ENCODE measurements around the gene RORC. TPM values are rescaled to one million over a fixed set of nuclear protein-coding genes. Genes with fewer than 3 reads are reported as not detected.
A peak's percentile ranks its signal among the peaks of the same experiment; 100 is the strongest.
"Not testable (repeated sequence)": the region's sequence is repeated elsewhere in the genome, so short reads cannot be mapped to it uniquely, and the experiment has no call there.

RORC gene
- total RNA-seq = 1 to 10 TPM; 1.1 to 5.1 (median 3.7) TPM

- Mint-ChIP-seq H3K36me3 (ENCODE audit: insufficient read depth) (no peaks in the 10 kb centered on the region), H3K4me1 (ENCODE audit: low read depth) (peaks cover 77% of the 10 kb centered on the region), H3K9me3 (no peaks in the 10 kb centered on the region), H3K4me3 (peak within 1 kb of the TSS; percentile 17), H3K27me3 (ENCODE audit: low read depth) (no peaks in the 10 kb centered on the region)
- ATAC-seq (no peak), DNase-seq (no peak)
Observed at GRCh38 chr1:151831605-151832004, at the start of gene RORC. RORC (minus strand) TSS chr1:151831802; CDS start chr1:151831764, 38 bp downstream.

GRCh38 chr1:151875419-151876097 lies 44.0 kb upstream of the RORC start:
- no peaks in the 10 kb centered on the region for H3K9me3 Mint-ChIP-seq
- peaks cover 37% of the 10 kb centered on the region for H3K36me3 Mint-ChIP-seq (ENCODE audit: insufficient read depth)
- H3K4me3 Mint-ChIP-seq = no peak overlapping the region
- peaks cover 11% of the 10 kb centered on the region for H3K4me1 Mint-ChIP-seq (ENCODE audit: low read depth)
- no peaks in the 10 kb centered on the region for H3K27me3 Mint-ChIP-seq (ENCODE audit: low read depth)
- ATAC-seq (no peak), DNase-seq (no peak)

DNA sequence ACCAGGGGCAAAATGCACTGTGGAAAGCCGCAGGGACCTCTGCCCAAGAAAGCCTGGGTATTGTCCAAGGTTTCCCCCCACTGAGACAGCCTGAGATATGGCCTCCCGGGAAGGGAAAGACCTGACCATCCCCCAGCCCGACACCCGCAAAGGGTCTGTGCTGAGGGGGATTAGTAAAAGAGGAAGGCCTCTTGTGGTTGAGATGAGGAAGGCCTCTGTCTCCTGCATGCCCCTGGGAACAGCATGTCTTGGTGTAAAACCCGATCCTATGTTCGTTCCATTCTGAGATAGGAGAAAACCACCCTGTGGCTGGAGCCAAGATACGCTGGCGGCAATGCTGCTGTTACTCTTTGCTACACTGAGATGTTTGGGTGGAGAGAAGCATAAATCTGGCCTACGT lies 41.2 kb upstream of the RORC start:
- not testable (repeated sequence) for H3K4me3 Mint-ChIP-seq; ATAC-seq; H3K27me3 Mint-ChIP-seq (ENCODE audit: low read depth); H3K9me3 Mint-ChIP-seq; DNase-seq
- H3K36me3 Mint-ChIP-seq (ENCODE audit: insufficient read depth) = peaks cover 30% of the 10 kb centered on the region
- H3K4me1 Mint-ChIP-seq (ENCODE audit: low read depth) = peaks cover 14% of the 10 kb centered on the region

- Mint-ChIP-seq H3K9me3 (no peaks in the 10 kb centered on the region), H3K36me3 (ENCODE audit: insufficient read depth) (peaks cover 23% of the 10 kb centered on the region), H3K27me3 (ENCODE audit: low read depth) (no peaks in the 10 kb centered on the region), H3K4me3 (no peak overlapping the region), H3K4me1 (ENCODE audit: low read depth) (peaks cover 14% of the 10 kb centered on the region)
- no peak for ATAC-seq
- no peak for DNase-seq
Observed at GRCh38 chr1:151871284-151872030, 39.9 kb upstream of the RORC start.

- no peaks in the 10 kb centered on the region for H3K9me3 Mint-ChIP-seq
- H3K4me3 Mint-ChIP-seq = no peak overlapping the region
- H3K4me1 Mint-ChIP-seq (ENCODE audit: low read depth) = peaks cover 3% of the 10 kb centered on the region
- ATAC-seq = no peak
- DNase-seq = no peak
- H3K27me3 Mint-ChIP-seq (ENCODE audit: low read depth) = no peaks in the 10 kb centered on the region
- H3K36me3 Mint-ChIP-seq (ENCODE audit: insufficient read depth) = peaks cover 8% of the 10 kb centered on the region
Observed at GRCh38 chr1:151868486-151868885, 36.9 kb upstream of the RORC start.

DNA sequence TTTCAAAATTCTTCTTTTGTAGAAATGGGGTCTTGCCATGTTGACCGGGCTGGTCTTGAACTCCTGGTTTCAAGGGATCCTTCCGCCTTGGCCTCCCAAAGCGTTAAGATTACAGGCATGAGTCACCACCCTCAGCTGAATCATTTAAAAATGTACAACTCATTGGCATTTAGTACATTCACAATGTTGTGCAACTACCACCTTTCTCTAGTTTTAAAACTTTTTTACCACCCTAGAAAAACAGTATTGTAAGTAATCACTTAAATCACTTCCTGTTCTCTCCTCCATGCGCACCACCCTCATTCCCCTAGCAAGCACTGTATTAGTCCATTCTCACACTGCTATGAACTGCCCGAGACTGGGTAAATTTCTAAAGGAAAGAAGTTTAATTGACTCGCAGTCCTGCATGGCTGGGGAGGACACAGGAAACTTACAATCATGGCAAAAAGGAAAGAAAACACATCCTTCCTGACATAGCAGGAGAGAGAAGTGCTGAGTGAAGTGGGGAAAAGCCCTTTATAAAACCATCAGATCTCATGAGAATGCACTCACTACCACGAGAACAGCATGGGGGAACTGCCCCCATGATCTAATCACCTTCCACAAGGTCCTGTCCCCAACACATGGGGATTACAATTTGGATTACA lies 36.3 kb upstream of the RORC start:
- peaks cover 3% of the 10 kb centered on the region for H3K4me1 Mint-ChIP-seq (ENCODE audit: low read depth)
- ATAC-seq (peak; percentile 27 to 48), DNase-seq (no peak)
- H3K4me3 Mint-ChIP-seq = no peak overlapping the region
- H3K9me3 Mint-ChIP-seq = no peaks in the 10 kb centered on the region
- no peaks in the 10 kb centered on the region for H3K27me3 Mint-ChIP-seq (ENCODE audit: low read depth)
- peaks cover 3% of the 10 kb centered on the region for H3K36me3 Mint-ChIP-seq (ENCODE audit: insufficient read depth)

GRCh38 chr1:151867321-151867720 lies 35.7 kb upstream of the RORC start:
- no peak overlapping the region for H3K4me3 Mint-ChIP-seq
- no peak for DNase-seq
- no peak for ATAC-seq
- peaks cover 3% of the 10 kb centered on the region for H3K4me1 Mint-ChIP-seq (ENCODE audit: low read depth)
- peaks cover 2% of the 10 kb centered on the region for H3K36me3 Mint-ChIP-seq (ENCODE audit: insufficient read depth)
- H3K9me3 Mint-ChIP-seq = no peaks in the 10 kb centered on the region
- H3K27me3 Mint-ChIP-seq (ENCODE audit: low read depth) = no peaks in the 10 kb centered on the region

DNA sequence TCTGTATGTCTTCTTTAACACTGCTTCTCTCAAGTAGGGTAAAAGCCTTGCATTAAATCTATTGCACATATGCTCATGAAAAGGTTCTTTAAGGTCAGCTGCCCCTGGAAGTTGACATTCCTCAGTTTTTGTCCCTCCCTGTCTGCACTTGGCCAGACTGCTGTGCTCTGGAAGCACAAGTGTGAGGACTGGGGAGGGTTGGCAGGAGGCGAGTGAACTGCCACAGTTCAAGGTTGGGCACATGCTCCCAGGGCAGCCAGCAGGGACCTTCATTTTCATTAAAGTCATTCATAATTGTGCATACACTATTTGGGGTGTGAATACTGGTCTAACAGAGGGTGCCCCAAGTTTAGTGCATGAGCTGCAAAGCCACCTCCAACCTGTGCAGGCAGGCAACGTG lies 32.8 kb upstream of the RORC start:
- no peaks in the 10 kb centered on the region for H3K27me3 Mint-ChIP-seq (ENCODE audit: low read depth)
- H3K4me3 Mint-ChIP-seq = no peak overlapping the region
- DNase-seq (no peak), ATAC-seq (no peak)
- H3K9me3 Mint-ChIP-seq = no peaks in the 10 kb centered on the region
- H3K4me1 Mint-ChIP-seq (ENCODE audit: low read depth) = peaks cover 3% of the 10 kb centered on the region
- no peaks in the 10 kb centered on the region for H3K36me3 Mint-ChIP-seq (ENCODE audit: insufficient read depth)

- ATAC-seq = no peak
- Mint-ChIP-seq H3K4me3 (no peak overlapping the region), H3K4me1 (ENCODE audit: low read depth) (no peaks in the 10 kb centered on the region), H3K36me3 (ENCODE audit: insufficient read depth) (no peaks in the 10 kb centered on the region), H3K9me3 (no peaks in the 10 kb centered on the region), H3K27me3 (ENCODE audit: low read depth) (no peaks in the 10 kb centered on the region)
- DNase-seq = no peak
Observed at GRCh38 chr1:151862604-151863003, 31.0 kb upstream of the RORC start.

DNA sequence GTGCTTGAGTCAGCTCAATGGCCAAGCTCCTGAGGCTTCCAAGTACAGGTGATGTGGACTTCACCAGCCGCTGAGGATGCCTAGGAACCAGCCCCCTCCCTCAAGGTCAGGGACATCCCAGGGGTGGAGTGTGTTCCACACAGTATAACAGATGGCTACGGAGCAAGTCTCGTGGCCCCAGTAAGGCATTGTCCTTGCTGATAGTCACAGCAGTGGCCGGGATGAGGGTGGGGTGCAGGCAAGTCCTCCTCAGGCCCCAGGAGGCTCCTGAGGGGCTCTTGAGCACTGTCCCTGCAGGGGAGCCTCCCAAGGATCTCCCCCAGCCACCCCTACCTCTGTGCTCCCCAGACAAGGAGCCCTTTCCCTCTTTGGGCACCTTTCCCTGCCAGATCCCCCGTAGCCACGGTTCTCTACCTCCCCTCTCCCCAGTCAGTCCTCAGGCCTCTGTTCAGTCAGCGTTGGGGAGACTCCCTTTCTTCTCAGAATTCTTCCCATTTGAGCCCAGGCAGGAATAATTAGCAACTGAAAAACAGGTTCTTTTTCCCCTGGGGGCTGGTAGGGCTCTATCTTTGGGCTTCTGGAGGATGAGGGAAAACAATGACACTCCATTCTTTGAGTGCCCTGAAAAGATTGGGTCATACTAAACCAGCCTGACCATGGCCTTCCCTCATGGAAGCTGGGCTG lies 29.0 kb upstream of the RORC start:
- Mint-ChIP-seq H3K4me3 (no peak overlapping the region), H3K36me3 (ENCODE audit: insufficient read depth) (no peaks in the 10 kb centered on the region), H3K27me3 (ENCODE audit: low read depth) (no peaks in the 10 kb centered on the region), H3K9me3 (no peaks in the 10 kb centered on the region), H3K4me1 (ENCODE audit: low read depth) (no peaks in the 10 kb centered on the region)
- ATAC-seq = no peak
- DNase-seq = no peak

DNA sequence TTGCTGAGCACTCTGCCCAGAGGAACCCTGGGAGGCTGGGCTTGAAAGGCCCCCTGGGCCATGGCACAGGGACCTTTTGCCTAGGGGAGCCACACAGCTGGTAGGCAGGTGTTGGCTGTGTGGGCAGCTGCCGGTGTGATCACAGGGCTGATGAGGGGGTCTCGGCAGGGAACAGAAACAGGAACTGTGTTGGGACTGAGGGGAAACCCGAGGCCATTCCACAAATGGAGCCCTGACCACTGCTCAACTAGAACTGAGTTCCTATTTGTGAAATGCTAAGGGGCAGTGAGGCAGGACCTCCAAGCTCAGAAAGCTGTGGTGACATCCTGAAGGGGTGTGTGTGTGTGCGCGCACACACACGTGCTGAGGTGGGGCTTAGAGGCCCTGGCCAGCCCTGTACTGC lies 28.3 kb upstream of the RORC start:
- H3K4me3 Mint-ChIP-seq = no peak overlapping the region
- no peak for DNase-seq
- no peak for ATAC-seq
- no peaks in the 10 kb centered on the region for H3K9me3 Mint-ChIP-seq
- H3K36me3 Mint-ChIP-seq (ENCODE audit: insufficient read depth) = no peaks in the 10 kb centered on the region
- no peaks in the 10 kb centered on the region for H3K27me3 Mint-ChIP-seq (ENCODE audit: low read depth)
- no peaks in the 10 kb centered on the region for H3K4me1 Mint-ChIP-seq (ENCODE audit: low read depth)

- Mint-ChIP-seq H3K36me3 (ENCODE audit: insufficient read depth) (no peaks in the 10 kb centered on the region), H3K9me3 (no peaks in the 10 kb centered on the region), H3K4me1 (ENCODE audit: low read depth) (no peaks in the 10 kb centered on the region), H3K4me3 (no peak overlapping the region), H3K27me3 (ENCODE audit: low read depth) (no peaks in the 10 kb centered on the region)
- no peak for ATAC-seq
- DNase-seq = no peak
Observed at GRCh38 chr1:151858886-151859665, 27.5 kb upstream of the RORC start.

DNA sequence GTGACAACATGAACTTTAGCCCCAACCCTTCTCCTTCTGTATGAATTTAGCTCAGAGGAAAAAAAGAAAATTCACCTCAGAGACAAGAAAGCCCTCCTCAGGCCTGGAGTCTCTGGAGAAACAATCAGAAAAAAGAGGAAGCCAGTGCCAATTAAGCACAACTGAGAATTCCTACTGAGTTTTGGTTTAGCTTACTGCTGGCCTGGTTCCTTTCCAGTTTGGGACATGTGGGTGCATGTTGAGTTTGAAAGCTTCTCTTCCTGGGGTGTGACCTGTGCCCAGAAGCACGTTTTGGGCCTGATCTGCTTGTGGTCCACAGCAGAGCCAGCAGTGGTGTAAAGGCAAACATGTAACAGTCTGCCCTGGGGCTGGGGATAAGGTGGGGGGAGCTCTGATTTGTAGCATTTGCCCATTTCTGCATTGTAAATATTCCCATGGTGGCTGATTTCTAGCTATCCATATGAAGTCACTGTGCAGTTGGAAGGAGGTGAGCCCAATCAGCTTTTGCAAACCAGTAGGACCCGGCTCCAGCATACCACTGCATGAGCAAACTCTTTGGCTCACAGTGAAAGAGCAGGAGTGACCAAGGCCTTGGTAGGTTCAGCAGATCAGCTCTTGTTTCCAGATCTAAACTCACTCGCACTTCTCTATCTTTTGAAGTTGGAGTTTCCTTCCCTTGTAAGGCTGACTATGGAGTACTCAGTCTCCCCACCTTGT lies 26.6 kb upstream of the RORC start:
- H3K4me3 Mint-ChIP-seq = no peak overlapping the region
- no peaks in the 10 kb centered on the region for H3K36me3 Mint-ChIP-seq (ENCODE audit: insufficient read depth)
- no peaks in the 10 kb centered on the region for H3K27me3 Mint-ChIP-seq (ENCODE audit: low read depth)
- ATAC-seq (no peak), DNase-seq (no peak)
- H3K4me1 Mint-ChIP-seq (ENCODE audit: low read depth) = no peaks in the 10 kb centered on the region
- no peaks in the 10 kb centered on the region for H3K9me3 Mint-ChIP-seq
